Astrocyte (in vitro differentiated cells and primary cell): ENCODE data around the gene SHISA7. TPM values are rescaled to one million over a fixed set of nuclear protein-coding genes. Genes with fewer than 3 reads are reported as not detected.

Experiments used
- DNase-seq: peaks from one replicate; pipeline ENCODE4 v3.0.0-alpha.2; 2010; ENCODE audit warnings: low read depth
- FAIRE-seq: peaks from 2 replicates; lab custom pipeline; 2011; peaks lifted over from hg19 to GRCh38; lab: Jason Lieb, UNC
- H2AFZ ChIP-seq: 2 replicates; pipeline ENCODE4 v1.6.0; 2012; ENCODE audit warnings: low read depth, low read length, inconsistent platforms
- H3K27ac ChIP-seq: 2 replicates; pipeline ENCODE4 v1.5.1; 2011; ENCODE audit warnings: low read depth, low read length, inconsistent platforms
- H3K27me3 ChIP-seq: 2 replicates; pipeline ENCODE4 v1.6.0; 2011; ENCODE audit warnings: low read length, inconsistent platforms; ENCODE audit not compliant: insufficient read depth
- H3K36me3 ChIP-seq: 2 replicates; pipeline ENCODE4 v1.5.1; 2011; ENCODE audit warnings: low read length, inconsistent platforms; ENCODE audit not compliant: insufficient read depth
- H3K4me1 ChIP-seq: 2 replicates; pipeline ENCODE4 v1.5.1; 2011; ENCODE audit warnings: low read length, inconsistent platforms; ENCODE audit not compliant: insufficient read depth
- H3K4me2 ChIP-seq: 2 replicates; pipeline ENCODE4 v1.6.0; 2012; ENCODE audit warnings: low read length, inconsistent platforms
- H3K4me3 ChIP-seq: 2 replicates; pipeline ENCODE4 v1.5.1; 2011; ENCODE audit warnings: low read depth, mild to moderate bottlenecking, low read length, inconsistent platforms; ENCODE audit not compliant: insufficient read depth
- H3K79me2 ChIP-seq: 2 replicates; pipeline ENCODE4 v1.6.0; 2012; ENCODE audit warnings: mild to moderate bottlenecking, low read length, inconsistent platforms; ENCODE audit not compliant: insufficient read depth
- H3K9ac ChIP-seq: 2 replicates; pipeline ENCODE4 v1.6.0; 2012; ENCODE audit warnings: mild to moderate bottlenecking, low read length, inconsistent platforms
- H3K9me3 ChIP-seq: 2 replicates; pipeline ENCODE4 v1.5.1; 2012; ENCODE audit warnings: low read depth, mild to moderate bottlenecking, low read length, inconsistent platforms; ENCODE audit not compliant: insufficient read depth
- H4K20me1 ChIP-seq: 2 replicates; pipeline ENCODE4 v1.6.0; 2012; ENCODE audit warnings: low read length, inconsistent platforms; ENCODE audit not compliant: insufficient read depth
- H3K27ac Mint-ChIP-seq: one replicate; pipeline ENCODE4 v1.8.0; 2021; ENCODE audit warnings: mild to moderate bottlenecking, mixed read lengths; ENCODE audit not compliant: unreplicated experiment
- H3K27me3 Mint-ChIP-seq: one replicate; pipeline ENCODE4 v1.8.0; 2021; ENCODE audit warnings: low read depth, mixed read lengths; ENCODE audit not compliant: unreplicated experiment
- H3K36me3 Mint-ChIP-seq: one replicate; pipeline ENCODE4 v1.8.0; 2021; ENCODE audit warnings: low read depth, mixed read lengths; ENCODE audit not compliant: unreplicated experiment
- H3K4me1 Mint-ChIP-seq: one replicate; pipeline ENCODE4 v1.8.0; 2021; ENCODE audit warnings: low read depth, mixed read lengths; ENCODE audit not compliant: unreplicated experiment
- H3K4me3 Mint-ChIP-seq: one replicate; pipeline ENCODE4 v1.8.0; 2021; ENCODE audit warnings: mild to moderate bottlenecking, moderate library complexity, mixed read lengths; ENCODE audit not compliant: unreplicated experiment
- H3K9me3 Mint-ChIP-seq: one replicate; pipeline ENCODE4 v1.8.0; 2021; ENCODE audit warnings: mild to moderate bottlenecking, mixed read lengths; ENCODE audit not compliant: unreplicated experiment
- CTCF ChIP-seq: IDR thresholded peaks from 2 replicates; pipeline ENCODE4 v1.5.1; 2011; ENCODE audit warnings: low read depth, mild to moderate bottlenecking, inconsistent platforms, low read length, moderate library complexity; ENCODE audit not compliant: insufficient read depth
- EZH2 ChIP-seq: IDR thresholded peaks from 2 replicates; pipeline ENCODE4 v1.6.1; 2012; ENCODE audit warnings: mild to moderate bottlenecking, low read length, inconsistent platforms; ENCODE audit not compliant: insufficient read depth
- total RNA-seq: library from RNA; stranded (reverse); gene quantifications from 2 replicates; pipeline ENCODE4 v1.2.1, GENCODE V29; 2021

Gene SHISA7
- total RNA-seq, 1 donor from 2014 or later, result 0.09 TPM

GRCh38 chr19:55436847-55437246 is 6.3 kb downstream of the SHISA7 start:
- TF ChIP-seq CTCF (no peak), EZH2 (no peak)
- Histone ChIP-seq H3K4me2 (no peak overlapping the region), H3K27me3 (peaks cover 36% of the 10 kb centered on the region), H2AFZ (no peak overlapping the region), H3K36me3 (no peaks in the 10 kb centered on the region), H3K4me1 (no peaks in the 10 kb centered on the region), H3K27ac (no peak overlapping the region), H3K9ac (no peak overlapping the region), H3K4me3 (no peak overlapping the region), H3K79me2 (no peaks in the 10 kb centered on the region), H4K20me1 (no peaks in the 10 kb centered on the region), H3K9me3 (peaks cover 11% of the 10 kb centered on the region)
- Mint-ChIP-seq H3K27ac (no peak overlapping the region), H3K9me3 (peaks cover 10% of the 10 kb centered on the region), H3K4me1 (no peaks in the 10 kb centered on the region), H3K4me3 (no peak overlapping the region), H3K36me3 (no peaks in the 10 kb centered on the region), H3K27me3 (peaks cover 47% of the 10 kb centered on the region)
- no peak for FAIRE-seq
- DNase-seq, result no peak

GRCh38 chr19:55435020-55435419 is 8.1 kb downstream of the SHISA7 start:
- Mint-ChIP-seq H3K9me3 (peaks cover 11% of the 10 kb centered on the region), H3K27ac (no peak overlapping the region), H3K27me3 (peaks cover 40% of the 10 kb centered on the region), H3K4me1 (no peaks in the 10 kb centered on the region), H3K4me3 (no peak overlapping the region), H3K36me3 (no peaks in the 10 kb centered on the region)
- no peak overlapping the region for H3K9ac ChIP-seq
- H3K9me3 ChIP-seq, result peaks cover 11% of the 10 kb centered on the region
- no peak for TF ChIP-seq EZH2
- no peak for TF ChIP-seq CTCF
- FAIRE-seq, result peak; percentile 20
- no peak for DNase-seq
- no peaks in the 10 kb centered on the region for H3K4me1 ChIP-seq
- no peak overlapping the region for H2AFZ ChIP-seq
- H3K4me2 ChIP-seq, result no peak overlapping the region
- no peaks in the 10 kb centered on the region for H3K36me3 ChIP-seq
- no peaks in the 10 kb centered on the region for H4K20me1 ChIP-seq
- H3K79me2 ChIP-seq, result no peaks in the 10 kb centered on the region
- H3K27ac ChIP-seq, result no peak overlapping the region
- H3K27me3 ChIP-seq, result peaks cover 20% of the 10 kb centered on the region
- H3K4me3 ChIP-seq, result no peak overlapping the region

- Mint-ChIP-seq H3K9me3 (peaks cover 9% of the 10 kb centered on the region), H3K4me3 (no peak overlapping the region), H3K27me3 (peaks cover 35% of the 10 kb centered on the region), H3K36me3 (no peaks in the 10 kb centered on the region), H3K4me1 (no peaks in the 10 kb centered on the region), H3K27ac (no peak overlapping the region)
- no peak for FAIRE-seq
- Histone ChIP-seq H3K4me1 (no peaks in the 10 kb centered on the region), H4K20me1 (no peaks in the 10 kb centered on the region), H2AFZ (no peak overlapping the region), H3K27ac (no peak overlapping the region), H3K9ac (no peak overlapping the region), H3K4me2 (no peak overlapping the region), H3K36me3 (no peaks in the 10 kb centered on the region), H3K27me3 (peaks cover 17% of the 10 kb centered on the region), H3K4me3 (no peak overlapping the region), H3K9me3 (peaks cover 11% of the 10 kb centered on the region), H3K79me2 (no peaks in the 10 kb centered on the region)
- DNase-seq, result no peak
- no peak for TF ChIP-seq CTCF
- no peak for TF ChIP-seq EZH2
Observed at GRCh38 chr19:55434356-55434919, 8.7 kb downstream of the SHISA7 start.
